Fibroblast of gingiva (primary cell): ENCODE results near the gene ARHGAP32.
"Not testable (repeated sequence)": the region's sequence is repeated elsewhere in the genome, so short reads cannot be mapped to it uniquely, and the experiment has no call there.

Experiments used
- DNase-seq: peaks from one replicate; pipeline ENCODE4 v3.0.0-alpha.2; 2011; ENCODE audit warnings: low read depth

ARHGAP32 gene

DNA sequence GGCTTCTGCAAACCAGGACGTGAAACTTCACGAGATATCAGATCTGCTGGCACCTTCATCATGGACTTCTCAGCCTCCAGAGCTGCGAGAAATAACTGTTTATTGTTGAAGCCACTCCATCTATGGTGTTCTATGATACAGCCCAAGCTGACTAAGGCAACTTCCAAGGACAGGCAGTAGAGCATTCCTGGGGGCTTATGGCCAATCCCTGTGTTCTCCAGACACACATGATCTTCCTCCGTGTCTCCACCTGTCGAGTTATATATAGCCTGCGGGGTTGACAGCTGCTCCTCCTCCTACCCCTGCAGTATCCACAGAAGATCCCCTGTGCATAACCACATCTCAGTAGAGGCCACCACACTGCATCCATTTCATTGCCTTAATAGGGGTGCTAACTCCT is 260.5 kb downstream of the ARHGAP32 start:
- DNase-seq, result no peak

DNA sequence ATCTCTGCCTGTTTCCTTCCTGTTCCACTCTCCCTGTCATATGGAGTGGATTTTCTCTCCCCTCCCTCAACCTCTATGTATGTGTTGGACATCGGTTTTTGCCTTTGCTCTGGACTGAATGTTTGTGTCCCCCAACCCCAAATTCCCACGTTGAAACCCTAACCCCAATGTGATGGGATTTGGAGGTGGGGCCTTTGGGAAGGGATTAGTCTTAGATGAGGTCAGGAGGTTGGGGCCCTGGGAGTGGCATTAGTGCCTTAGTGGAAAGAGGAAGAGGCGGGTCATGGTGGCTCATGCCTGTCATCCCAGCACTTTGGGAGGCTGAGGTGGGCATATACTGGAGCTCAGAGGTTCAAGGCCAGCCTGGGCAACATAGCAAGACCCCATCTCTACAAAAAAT is 261.1 kb downstream of the ARHGAP32 start:
- DNase-seq, result no peak

DNA sequence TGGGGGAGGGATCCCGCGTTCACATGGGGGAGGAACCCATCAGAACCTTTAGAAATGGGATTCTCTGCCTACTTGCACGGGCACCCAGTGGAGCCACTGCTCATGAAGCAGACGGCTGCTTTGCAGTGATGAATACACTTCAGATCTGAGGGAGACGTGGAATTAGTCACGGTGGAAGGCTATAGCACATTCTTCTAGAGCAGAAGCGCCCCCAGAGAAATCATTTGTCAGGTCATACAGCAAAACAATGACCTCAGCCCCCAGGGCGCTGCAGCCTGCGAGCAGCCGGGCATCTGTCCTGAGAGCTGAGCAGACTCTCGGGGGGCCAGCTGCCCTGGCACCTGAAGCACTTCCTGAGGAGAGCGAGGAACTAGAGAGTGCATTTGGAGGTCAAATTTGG is 262.1 kb downstream of the ARHGAP32 start:
- no peak for DNase-seq

DNA sequence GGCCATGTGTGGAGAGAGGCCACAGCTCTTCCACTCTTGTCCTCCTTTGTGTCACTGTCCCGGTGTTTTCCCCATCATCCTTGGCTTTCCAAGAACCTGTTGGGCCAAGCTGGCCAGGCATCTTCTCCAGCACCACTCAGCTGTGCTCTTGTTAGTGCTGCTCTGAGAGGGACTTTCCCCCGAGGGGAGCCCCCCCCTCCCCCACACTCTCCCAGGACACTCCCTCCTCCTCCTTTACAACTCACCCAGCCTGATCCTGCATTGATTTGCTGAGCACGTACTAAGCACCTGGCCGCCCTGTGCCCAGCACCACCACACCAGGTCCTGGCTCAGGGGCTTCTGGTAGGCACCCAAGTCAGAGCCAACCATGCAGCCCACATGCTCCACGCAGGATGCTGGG is 262.7 kb downstream of the ARHGAP32 start:
- no peak for DNase-seq

DNA sequence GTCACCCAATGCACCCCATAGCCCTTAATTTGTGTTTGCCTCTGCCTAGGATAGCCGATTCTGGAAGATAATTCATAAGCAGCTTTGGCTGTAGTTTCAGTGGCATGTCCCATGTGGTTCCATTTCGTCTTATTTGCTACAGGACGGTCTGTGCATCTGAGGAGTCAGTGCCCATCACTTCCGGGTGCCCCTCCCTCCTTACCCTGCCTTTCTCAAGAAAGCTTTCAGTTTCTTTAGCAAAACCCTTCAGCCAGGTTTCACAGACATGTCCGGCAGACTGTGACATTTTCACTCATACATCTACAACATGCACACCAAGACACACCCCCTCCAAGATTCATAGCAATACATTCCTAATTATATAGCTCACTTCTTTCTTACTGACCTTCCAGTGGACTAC is 263.7 kb downstream of the ARHGAP32 start:
- no peak for DNase-seq

DNA sequence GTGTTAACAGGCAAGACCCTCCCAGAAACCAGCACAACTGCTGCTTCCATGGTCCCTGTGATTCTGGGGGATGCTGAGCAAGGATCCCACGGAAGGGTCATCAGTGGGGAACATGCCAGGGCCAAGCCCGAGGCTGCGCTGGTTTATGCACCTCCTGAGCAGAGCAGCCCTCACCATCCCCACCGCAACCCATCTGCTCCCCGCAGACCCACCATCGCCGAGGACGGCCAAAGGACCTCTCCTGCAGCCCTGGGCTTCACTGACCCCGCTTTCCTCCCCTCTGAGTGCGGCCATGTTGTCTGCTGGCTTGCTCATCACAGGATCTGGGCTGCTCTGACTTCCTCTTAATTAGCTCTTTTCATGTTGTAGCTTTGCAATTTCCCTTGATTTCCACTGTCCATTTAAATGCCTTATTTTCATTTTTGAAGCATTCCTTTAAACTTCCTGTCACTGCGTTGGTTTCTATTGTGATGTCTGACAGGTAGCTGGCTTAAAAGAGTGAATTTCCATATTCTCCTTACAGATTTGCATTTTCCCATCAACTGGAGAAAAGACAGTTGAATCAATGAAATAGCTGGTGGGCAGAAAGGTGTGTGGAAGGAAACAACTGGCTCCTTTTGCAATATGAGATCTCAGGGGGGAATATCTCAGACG is 264.3 kb downstream of the ARHGAP32 start:
- DNase-seq, result no peak

DNA sequence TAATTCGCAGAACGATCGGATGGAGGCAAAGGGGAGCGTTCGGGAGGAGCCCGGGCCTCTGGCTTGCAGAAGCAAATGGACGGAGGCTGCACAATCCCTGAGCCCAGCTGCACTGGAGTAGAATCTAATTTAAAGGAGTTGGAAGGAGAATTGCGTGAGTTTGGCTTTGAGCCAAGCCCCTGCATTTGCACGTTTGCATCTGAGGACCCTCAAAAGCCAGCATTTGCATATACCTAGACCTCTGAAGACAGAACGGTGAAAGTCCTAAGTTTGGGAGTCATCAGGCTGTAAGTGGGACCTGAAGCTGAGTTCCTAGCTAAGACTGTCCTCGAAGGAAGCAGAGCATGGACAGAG is 265.0 kb downstream of the ARHGAP32 start:
- DNase-seq, result no peak

DNA sequence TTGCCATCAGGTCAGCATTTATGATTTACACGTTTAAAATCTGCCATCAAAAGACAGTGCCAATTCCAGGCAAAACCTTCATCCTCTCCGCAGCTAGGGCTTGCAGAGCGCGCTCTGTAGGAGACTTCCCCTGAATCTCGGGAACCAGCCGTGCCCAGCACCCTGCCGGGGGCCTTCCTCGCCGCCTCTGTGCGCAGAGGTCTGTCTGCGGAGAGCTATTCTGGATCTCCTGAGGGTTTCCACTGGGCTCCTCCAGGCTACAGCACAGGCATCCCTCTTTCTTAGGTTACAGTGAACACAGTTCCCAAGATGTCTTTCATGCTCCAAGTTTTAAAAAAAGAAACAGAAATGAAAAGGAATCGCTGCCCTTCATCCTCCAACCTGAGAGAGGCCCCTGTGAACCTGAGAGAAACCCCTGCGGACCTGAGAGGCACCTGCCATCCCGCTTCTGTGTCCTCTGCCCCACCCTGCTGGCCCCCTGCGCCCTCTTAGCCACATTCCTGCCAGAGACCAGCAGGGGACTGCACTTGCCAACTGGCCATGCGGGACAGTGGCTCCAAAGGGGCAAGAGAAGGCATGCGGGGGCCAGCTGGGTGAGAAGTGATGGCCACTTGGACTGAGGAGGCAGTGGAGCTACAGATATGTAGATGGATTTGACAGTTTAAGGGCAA is 265.6 kb downstream of the ARHGAP32 start:
- DNase-seq, result no peak

DNA sequence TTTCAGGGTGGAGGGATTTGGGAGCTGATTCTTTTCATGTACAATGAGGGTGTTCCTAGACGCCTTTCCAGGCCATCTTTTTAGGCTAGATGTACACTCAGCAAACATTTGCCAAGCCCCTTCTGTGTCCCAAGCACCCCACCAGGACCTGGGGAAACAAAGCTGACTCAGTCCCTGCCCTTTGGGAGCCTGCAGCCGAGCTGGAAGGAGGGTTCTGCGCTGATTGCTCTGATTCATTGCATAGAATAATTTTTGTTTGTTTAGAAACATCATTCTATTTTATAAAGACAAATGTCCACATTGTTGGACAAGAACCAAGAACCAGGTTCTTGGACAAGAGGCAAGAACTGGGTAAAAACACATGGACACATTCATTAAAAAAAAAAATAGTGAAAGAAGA is 266.1 kb downstream of the ARHGAP32 start:
- no peak for DNase-seq

DNA sequence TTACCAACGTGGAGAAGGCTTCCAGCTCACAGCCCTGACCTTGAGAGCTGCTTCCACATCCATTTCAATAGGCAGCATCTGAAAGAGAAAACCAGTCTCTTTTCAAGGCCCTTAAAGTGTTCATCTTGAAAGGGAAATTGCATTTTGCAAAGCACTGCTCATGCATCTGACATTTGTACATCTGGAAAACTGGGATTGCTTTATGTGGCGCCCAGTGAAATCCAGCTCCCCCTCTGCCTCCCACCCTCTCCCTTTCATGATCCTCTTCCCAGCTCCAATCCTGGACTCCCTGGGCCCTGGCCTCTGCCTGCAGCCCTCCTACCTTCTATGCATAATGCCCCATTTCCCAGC is 266.9 kb downstream of the ARHGAP32 start:
- no peak for DNase-seq

DNA sequence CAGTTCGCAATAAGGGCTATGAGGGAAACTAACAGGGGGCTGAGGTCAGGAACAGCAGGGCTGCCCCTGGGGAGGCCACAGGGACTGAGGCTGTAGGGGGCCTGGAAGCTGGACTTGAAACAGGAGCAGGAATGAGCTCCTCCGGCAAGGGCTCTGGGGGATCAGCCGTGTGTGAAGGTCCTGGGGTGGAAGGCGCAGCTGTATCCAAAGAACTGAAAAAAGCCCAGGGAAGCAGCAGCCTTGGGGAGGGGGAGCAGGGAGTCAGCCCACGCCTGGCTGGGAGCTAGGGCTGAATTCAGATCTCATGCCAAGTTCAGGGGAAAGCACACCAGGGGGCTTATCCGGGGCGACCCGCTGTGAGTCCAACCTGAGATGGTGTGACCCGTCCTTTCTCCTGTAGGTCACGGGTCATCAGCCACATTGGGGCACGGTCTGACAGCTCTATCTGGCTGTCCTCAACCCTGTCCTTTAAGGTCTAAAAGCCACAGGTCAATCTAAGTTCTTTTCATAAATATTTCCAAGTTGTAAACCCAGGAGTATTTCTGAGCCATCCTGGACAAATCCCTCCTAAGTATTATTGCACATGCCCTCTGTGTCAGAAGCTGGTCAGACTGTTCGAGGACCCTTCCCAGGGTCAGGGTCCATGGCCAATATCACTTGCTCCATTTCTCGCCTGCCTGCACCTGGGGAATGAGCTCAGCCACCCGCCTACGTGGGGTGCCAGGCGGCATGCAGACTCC is 267.4 kb downstream of the ARHGAP32 start:
- no peak for DNase-seq

DNA sequence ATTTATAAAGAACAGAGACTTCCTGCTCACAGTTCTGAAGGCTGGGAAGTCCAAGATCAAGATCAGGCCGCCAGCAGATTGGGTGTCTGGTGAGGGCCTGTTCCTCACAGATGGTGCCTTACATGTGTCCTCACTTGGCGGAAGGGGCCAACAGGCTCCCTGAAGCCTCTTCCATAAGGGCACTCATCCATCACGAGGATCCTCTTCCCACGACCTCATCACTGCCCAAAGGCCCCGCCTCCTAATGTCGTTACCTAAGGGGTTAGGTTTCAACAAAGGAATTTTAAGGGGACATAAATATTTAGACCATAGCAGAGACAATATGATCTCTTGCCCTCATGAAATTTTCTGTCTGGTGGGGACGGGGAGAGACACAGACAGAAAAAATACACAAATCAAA is 268.0 kb downstream of the ARHGAP32 start:
- DNase-seq, result no peak

DNA sequence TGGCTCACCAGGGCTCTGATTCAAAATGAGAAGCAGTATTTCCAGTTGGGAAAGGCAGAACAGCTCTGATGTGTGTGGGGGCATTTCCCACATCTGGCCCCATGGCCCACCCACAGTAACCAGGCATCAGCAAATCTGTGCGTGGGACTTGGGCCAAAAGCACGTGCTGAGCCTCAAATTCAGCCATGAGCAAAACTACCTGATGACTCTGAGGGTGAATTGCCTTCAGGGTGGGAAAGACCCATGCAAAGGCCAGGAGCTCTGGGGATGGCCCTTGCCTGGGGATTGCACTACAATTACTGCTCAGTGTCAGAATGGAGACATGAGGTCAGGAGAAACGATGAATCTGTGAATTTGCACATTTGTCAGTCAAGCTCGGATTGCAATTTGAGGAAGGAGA is 270.3 kb downstream of the ARHGAP32 start:
- DNase-seq, result no peak

DNA sequence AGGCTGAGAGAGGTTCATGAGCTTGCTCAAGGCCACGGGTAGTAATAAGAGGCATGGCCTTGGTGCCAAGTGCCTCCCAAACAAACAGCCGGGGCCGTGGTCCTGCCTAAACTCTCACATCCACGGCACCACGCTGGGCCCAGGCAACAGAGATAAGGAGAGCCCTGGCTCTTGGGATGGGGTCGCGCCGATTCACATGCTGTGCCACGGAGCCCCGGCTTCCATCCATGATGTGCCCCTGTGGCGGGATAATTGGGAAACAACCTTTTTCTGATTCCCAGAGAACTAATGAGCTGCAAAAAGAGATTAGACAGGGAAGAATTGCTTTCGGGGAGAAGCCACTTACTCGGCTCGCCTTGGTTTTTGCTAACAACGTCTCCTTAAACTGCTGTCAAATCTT is 271.5 kb downstream of the ARHGAP32 start:
- no peak for DNase-seq

DNA sequence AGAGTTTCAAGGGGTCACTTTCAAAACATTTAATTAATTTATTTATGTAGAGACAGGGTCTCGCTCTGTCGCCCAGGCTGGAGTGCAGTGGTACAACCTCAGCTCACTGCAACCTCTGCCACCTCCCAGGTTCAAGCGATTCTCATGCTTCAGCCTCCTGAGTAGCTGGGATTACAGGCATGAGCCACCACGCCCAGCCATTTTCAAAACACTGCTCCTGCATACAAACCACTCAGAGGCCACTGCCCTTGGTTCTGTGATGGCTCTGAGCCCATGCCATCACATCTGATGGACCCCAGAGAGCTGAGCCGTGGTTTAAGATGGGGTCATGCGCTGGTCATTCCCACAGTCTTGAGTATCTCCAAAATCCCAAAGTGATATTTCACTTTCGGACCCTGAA is 272.5 kb downstream of the ARHGAP32 start:
- DNase-seq, result not testable (repeated sequence)

DNA sequence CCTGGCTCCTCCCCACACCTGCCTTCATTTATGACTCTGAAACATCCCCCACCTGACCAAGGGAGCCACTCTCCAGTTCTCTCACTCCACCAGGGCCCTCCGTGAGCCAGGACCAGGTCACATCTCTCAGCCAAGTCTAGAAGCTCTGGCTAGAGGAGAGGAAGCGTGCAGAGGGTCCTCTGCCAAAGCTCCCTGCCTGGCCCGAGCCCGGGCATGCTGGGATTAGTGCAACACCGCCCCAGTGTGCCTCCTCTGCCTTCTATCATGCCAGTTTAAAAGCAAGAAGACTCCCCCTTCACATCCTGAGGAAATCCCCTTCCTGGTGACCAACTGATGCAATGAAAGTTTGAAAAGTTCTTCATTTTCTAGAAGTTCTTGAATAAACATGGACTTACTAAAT is 272.9 kb downstream of the ARHGAP32 start:
- no peak for DNase-seq

DNA sequence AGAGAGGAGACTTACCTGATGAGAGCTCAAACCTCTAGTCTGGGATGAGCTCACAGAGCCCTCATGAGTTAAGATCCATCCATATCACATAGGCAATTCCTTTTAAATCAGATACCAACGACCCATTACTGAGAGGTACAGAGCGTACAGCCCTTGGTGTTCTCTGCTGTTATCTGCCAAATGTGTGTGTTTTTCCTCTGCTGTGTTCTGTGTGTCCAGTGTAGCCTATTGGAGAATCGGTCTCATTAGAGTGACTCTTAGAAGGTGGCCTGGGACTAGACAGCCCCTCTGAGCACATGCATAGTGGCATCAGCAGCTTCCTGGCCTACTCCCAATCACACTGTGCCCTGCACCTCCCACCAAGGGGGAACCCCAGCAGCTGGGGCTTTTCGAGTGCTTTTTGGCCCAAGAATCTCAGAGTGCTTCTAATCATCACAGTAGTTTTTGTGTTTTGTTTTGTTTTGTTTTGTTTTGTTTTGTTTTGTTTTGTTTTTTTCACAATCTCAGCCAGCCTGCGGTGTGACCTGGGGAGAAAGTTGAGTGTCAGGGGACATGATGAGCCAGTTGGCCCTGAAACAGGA is 274.9 kb downstream of the ARHGAP32 start:
- DNase-seq, result no peak

DNA sequence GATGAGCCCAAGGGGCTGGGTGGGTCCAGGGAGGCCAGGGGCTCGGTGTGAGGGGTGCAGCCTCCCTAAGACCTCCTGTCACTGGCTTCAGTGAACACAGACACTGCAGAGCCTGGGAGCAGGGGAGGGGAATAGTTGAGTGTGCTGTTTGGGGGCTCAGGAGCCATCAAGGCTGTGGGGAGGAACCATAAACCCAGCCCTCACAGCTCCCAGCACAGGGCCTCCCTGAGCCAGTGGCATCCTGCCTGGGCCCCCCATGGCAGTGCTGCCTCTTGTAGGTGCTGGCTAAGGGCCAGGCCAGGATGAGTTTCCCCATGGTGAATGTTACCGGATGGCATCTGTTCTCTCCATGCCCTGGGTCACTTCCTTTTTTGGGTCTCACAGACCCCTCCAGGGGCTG is 275.4 kb downstream of the ARHGAP32 start:
- DNase-seq, result no peak

DNA sequence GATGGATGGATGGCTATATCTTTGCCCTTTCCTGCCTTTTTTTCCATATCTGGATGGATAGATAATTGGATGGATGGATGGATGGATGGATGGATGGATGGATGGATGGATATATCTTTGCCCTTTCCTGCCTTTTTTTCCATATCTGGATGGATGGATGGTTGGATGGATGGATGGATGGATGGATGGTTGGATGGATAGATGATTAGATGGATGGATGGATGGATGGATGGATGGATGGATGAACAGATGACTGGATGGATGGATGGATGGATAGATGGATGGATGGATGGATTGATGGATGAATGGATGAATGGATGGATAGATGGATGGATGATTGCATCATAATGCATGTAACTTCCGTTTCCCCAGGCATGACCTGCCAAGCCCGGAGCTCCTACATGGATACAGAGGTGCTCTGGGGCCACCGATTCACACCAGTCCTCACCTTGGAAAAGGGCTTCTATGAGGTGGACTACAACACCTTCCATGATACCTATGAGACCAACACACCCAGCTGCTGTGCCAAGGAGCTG is 276.0 kb downstream of the ARHGAP32 start:
- no peak for DNase-seq

DNA sequence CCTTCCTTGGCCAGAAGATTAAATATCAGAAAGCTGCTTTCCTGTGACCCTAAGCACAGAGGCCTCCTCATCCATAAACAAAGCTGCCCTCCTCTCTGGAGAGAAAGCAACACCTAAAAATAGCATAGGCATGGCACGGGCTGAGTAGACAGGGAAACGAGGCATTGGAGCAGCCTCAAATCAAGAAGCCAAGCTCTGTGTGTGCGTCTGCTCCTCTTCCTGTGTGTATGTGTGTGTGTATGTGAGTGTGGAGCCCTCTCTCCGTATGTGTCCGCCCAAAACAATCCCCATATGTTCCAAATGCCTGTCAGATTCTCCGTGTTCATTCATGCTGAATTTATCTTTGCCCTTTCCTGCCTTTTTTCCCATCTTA is 277.0 kb downstream of the ARHGAP32 start:
- no peak for DNase-seq
